HG03460 (cell line): Measurements from ENCODE around the gene NPL.

Source experiments
- ATAC-seq: cut with Tn5 transposase; IDR thresholded peaks from one replicate; pipeline ENCODE4 v1.9.1; 2021; ENCODE audit not compliant: unreplicated experiment

The NPL gene

DNA sequence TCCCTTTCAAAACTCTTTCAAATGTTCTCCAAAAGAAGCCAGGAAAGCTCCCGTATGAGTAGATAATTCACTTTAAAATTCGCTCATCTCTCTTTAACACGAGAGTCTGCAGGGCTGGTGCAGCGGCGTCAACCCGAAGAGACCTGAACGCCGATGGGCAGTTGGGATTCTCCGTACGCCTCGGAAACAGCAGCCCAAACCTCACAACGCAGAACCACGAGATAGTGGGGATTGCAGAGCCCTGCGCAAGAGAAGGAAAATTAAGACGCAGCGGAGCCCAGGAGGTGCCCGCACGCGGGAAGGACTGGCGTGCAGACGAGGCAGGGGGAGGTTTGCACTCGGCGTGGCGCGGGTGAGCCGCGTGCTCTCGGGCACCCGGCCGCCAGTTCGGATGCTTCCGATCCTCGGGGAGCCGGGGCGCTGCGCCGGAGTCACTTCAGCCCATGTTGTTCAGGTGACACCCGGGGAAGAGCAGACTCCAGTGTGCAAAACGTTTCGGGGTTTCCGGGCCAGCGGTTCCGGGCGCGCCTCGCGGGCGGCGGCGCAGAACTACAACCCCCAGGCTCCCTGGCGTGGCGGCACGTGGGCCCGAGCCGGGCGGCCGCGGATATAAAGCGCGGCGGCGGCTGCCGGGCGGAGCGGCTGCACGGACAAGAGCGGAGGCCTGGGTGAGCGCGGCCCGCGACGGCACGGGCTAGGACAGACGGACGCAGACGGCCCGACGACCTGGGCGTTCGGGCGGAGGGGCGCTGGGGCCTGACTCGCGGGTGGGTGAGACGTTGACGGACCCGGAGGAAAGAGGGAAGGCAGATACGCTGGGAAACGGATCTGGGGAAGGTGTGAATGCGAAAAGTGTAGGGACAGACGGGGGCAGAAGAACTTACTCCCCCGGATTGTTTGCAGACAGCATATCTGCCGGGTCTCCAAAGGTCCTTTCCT lies at the start of gene NPL:
NPL (plus strand) TSS at position 636 of the 939 bp plus-strand sequence. CDS start 4,599 bp downstream, outside the sequence.
- ATAC-seq: peak; percentile 96

GRCh38 chr1:182740120-182740519 lies 49.5 kb upstream of the NPL start:
- no peak for ATAC-seq

- no peak for ATAC-seq
Observed at GRCh38 chr1:182742780-182743179, 46.8 kb upstream of the NPL start.

GRCh38 chr1:182752077-182752988 lies 37.2 kb upstream of the NPL start:
- no peak for ATAC-seq

DNA sequence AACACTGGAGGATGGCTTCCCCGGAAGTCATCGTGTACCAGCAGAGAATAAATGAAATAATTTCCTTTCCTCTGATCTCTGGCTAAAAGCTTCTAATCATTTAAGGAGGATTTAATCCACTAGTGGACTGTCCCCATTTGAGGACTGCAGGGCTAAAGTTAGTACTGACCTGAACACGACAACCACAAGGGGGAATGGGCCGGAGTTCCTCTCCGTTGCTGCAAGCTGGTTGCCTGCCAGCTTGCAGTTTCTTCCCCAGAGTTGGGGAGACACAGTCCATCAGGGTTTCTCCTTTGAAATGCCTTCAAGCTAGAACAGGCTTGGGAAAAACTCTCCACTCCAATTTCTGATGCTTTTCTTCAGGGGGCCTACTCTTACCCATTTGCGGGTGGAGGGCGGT lies 35.5 kb upstream of the NPL start:
- no peak for ATAC-seq

DNA sequence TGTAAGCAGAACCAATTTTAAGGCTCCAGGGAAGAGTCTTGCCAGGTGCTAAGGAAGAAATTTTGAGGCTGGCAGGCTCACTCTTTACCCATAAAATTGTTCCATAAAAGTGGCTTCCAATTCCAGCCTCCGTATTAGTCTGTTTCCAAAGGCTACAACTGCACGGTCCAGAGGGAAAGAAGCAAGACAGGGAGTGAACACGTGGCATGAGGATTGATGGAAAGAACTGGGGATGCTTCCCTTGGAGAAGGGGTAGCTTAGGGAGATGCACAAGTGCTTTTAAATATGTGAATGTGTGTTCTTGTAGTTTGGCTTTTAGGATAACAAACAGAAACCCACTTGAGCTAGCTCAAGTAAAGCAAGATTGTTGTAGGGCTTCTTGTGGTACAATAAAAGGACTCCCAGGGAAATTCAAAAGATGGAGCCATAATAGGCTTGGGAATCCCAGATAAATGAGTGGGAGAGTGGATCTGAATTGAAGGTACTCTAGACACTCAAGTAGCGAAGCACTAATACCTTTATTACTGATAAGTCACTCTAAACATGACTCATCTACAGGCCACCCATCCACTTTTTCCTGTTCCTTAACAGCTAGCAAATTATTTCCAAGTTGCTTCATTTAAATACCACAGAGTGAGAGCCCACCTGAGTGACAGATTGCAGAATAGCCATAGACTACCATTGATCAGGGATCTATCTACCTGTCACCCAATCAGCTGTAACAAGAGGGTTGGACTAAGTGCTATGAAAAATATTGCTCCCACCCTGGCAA lies 34.8 kb upstream of the NPL start:
- ATAC-seq: no peak

DNA sequence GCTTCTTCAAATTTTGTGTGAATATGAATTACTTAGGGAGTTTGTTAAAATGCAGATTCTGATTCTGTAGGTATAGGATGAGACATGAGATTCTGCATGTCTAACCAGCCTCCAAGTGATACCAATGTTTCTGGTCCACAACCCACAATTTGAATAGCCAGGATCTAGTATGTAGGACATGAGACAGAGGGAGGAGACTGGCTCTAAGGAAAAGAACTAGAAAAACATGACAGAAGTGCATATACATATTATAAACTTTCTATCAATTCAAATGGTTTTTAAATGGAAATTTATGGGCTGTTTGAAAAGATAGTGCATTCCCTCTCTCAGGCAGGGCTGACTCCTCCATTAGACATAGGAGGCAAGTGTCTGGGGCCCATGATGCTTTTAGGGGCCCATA lies 33.9 kb upstream of the NPL start:
- no peak for ATAC-seq

- ATAC-seq: no peak
Observed at GRCh38 chr1:182756423-182756822, 33.1 kb upstream of the NPL start.

- ATAC-seq: no peak
Observed at GRCh38 chr1:182761396-182762395, 27.9 kb upstream of the NPL start.

- ATAC-seq: no peak
Observed at GRCh38 chr1:182762536-182762935, 27.0 kb upstream of the NPL start.

DNA sequence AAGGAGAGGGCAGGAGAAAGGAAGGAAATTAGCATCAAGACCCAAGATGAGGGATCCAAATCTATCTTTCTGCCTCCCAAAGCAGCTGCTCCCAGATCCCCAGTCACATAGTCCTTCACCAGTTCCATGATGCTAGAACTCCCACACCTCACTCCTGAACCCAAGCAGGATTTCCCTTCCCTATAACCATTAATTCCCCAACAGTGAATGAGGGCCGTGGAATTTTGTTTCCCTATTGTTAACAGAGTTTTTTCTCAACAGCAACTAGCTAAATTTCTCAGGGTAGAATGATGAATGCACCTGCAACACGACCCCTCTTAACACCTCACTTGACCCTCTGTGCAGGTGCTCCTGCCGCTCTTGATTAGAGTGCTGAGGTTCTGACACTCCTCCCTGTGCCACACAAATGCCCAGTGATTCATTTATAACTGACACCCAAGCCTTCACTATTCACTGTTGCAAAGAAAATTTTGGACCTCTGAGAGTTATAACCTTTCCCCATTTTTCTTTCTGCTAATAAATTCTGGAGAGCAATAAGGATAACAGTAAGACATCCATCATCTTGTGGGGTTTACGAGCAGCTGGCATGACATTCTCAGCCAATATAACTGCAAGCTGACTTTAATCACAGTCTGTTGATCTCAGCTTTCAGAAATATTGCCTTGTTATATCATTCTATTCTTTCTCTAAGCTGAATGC lies 25.4 kb upstream of the NPL start:
- ATAC-seq: no peak

GRCh38 chr1:182765391-182765790 lies 24.2 kb upstream of the NPL start:
- ATAC-seq: no peak

DNA sequence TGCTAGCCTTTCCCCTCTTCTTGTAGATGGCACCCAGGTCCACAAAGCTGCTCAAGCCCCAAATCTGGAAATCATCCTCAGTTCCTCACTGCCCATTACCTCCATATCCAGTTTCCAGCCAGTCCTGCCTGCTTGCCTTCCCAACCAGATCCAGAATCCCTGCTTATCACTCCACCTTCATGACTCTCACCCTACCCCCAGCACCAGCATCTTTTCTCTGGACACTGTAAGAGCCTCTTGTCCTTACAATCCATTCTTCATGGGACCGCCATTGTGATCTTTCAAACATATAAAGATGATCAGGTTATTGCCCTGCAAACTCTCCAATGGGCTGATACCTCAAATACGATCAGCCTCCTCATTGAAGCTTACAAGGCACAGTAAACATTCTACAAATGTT lies 23.5 kb upstream of the NPL start:
- no peak for ATAC-seq

- no peak for ATAC-seq
Observed at GRCh38 chr1:182766881-182767645, 22.5 kb upstream of the NPL start.

- ATAC-seq: no peak
Observed at GRCh38 chr1:182768963-182769362, 20.6 kb upstream of the NPL start.

- no peak for ATAC-seq
Observed at GRCh38 chr1:182770232-182770631, 19.3 kb upstream of the NPL start.

DNA sequence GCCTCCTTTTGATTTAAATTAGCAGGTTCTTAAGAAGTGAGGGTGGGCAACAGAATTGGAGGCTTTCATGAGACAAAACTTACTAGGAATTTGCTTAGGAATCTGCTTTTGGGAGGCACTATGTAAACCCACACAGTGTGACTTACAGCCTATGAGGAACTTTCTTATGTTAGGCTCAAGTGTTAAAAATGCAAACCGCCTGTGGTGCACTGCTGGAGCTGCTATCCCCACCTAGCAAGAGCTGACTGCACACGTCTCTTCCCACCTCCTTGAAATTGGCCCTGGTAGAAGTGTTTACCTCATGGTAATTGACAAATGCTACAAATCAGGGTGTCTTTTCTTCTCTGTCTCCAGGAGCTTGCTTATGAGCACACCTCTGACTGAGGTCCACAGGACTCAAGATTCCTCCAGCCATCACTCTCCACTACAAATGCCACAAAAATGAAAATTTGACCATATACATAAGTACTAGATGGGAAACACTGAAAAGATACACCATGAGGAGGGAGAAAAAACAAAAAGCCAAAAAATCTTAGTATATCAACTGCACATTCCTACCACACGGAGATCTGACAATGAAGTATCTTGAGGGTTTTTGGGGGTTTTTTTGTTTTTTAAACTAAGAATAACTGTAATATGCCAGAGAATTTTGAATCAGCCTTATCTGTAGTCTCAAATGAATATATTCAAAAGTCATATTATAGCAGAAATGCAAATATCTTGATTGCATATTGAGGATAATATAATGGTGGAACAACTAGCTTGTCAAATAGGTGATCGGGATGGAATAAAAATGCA lies 18.2 kb upstream of the NPL start:
- no peak for ATAC-seq

GRCh38 chr1:182777386-182777785 lies 12.2 kb upstream of the NPL start:
- no peak for ATAC-seq
